BE2C (cell line): ENCODE results near the gene CEP70.

Experiments
- DNase-seq: peaks from one replicate; pipeline ENCODE4 v3.0.0-alpha.2; 2020
- H3K27me3 ChIP-seq: fragments of 250-450 bp; sonication (Bioruptor Pico); 2 replicates; pipeline ENCODE4 v1.5.1; 2020; ENCODE audit warnings: mild to moderate bottlenecking
- H3K36me3 ChIP-seq: fragments of 250-450 bp; sonication (Bioruptor Pico); 2 replicates; pipeline ENCODE4 v1.5.1; 2020; ENCODE audit warnings: mild to moderate bottlenecking
- H3K4me1 ChIP-seq: fragments of 250-450 bp; sonication (Bioruptor Pico); 2 replicates; pipeline ENCODE4 v1.5.1; 2020
- H3K4me3 ChIP-seq: 2 replicates; pipeline ENCODE4 v1.5.1; 2011; ENCODE audit warnings: low read depth, low read length
- H3K9me3 ChIP-seq: fragments of 250-450 bp; sonication (Bioruptor Pico); 2 replicates; pipeline ENCODE4 v1.5.1; 2020
- TF ChIP-seq, protein P1 (sequence below): IDR thresholded peaks from 2 replicates; pipeline ENCODE4 v1.5.1; 2012; ENCODE audit warnings: mild to moderate bottlenecking, low read depth, low read length

The CEP70 gene

GRCh38 chr3:138629526-138629925, 35.5 kb upstream of the CEP70 start:
- Histone ChIP-seq H3K4me3 (no peak overlapping the region), H3K9me3 (no peaks in the 10 kb centered on the region), H3K4me1 (no peaks in the 10 kb centered on the region), H3K27me3 (no peaks in the 10 kb centered on the region), H3K36me3 (peaks cover 2% of the 10 kb centered on the region)
- TF ChIP-seq, protein P1, sequence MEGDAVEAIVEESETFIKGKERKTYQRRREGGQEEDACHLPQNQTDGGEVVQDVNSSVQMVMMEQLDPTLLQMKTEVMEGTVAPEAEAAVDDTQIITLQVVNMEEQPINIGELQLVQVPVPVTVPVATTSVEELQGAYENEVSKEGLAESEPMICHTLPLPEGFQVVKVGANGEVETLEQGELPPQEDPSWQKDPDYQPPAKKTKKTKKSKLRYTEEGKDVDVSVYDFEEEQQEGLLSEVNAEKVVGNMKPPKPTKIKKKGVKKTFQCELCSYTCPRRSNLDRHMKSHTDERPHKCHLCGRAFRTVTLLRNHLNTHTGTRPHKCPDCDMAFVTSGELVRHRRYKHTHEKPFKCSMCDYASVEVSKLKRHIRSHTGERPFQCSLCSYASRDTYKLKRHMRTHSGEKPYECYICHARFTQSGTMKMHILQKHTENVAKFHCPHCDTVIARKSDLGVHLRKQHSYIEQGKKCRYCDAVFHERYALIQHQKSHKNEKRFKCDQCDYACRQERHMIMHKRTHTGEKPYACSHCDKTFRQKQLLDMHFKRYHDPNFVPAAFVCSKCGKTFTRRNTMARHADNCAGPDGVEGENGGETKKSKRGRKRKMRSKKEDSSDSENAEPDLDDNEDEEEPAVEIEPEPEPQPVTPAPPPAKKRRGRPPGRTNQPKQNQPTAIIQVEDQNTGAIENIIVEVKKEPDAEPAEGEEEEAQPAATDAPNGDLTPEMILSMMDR = no peak
- DNase-seq = no peak

GRCh38 chr3:138625707-138626365, 31.8 kb upstream of the CEP70 start:
- Histone ChIP-seq H3K27me3 (no peaks in the 10 kb centered on the region), H3K36me3 (peaks cover 4% of the 10 kb centered on the region), H3K9me3 (no peaks in the 10 kb centered on the region), H3K4me1 (no peaks in the 10 kb centered on the region), H3K4me3 (no peak overlapping the region)
- DNase-seq = no peak
- TF ChIP-seq, protein P1 = no peak

- TF ChIP-seq, protein P1 = no peak
- Histone ChIP-seq H3K27me3 (no peaks in the 10 kb centered on the region), H3K4me3 (no peak overlapping the region), H3K9me3 (no peaks in the 10 kb centered on the region), H3K36me3 (peaks cover 4% of the 10 kb centered on the region), H3K4me1 (peaks cover 5% of the 10 kb centered on the region)
- DNase-seq = no peak
Measured at GRCh38 chr3:138624518-138624917, 30.5 kb upstream of the CEP70 start.

DNA sequence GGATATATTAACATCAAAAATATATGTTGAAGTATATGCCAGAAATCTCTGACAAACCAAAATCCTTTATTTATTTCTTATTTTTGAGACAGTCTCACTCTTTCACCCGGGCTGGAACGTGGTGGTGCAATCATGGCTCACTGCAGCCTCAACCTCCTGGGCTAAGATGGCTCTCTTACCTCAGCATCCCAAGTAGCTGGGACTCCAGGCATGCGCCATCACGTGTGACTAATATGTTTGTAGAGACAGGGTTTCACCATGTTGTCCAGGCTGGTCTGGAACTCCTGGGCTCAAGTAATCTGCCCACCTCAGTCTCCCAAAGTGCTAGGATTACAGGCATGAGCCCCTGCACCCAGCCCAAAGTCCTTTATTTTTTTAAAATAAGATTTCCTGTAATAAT, 26.4 kb upstream of the CEP70 start:
- DNase-seq = no peak
- TF ChIP-seq, protein P1 = no peak

DNA sequence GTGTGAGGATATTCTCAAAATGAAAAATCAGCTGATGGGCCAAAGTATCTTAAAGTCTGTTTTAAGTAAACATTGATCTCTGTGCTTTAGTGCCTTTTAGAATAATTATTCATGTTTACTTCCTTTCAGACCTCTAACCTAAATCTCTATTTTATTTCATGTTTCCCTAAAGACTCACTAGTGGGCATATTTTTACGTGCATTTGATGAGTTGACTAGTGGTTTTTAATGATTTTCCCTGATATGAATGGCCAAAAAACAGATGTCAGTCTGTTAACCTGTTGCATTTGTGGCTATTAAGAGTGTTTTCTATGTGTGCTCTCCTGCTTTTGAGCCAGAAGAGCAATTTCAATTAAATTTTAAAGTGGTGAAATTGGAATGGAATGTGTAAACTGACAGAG, 21.4 kb upstream of the CEP70 start:
- no peak overlapping the region for H3K4me3 ChIP-seq
- H3K27me3 ChIP-seq = no peaks in the 10 kb centered on the region
- H3K36me3 ChIP-seq = no peaks in the 10 kb centered on the region
- TF ChIP-seq, protein P1 = no peak
- no peaks in the 10 kb centered on the region for H3K9me3 ChIP-seq
- DNase-seq = no peak
- H3K4me1 ChIP-seq = peaks cover 10% of the 10 kb centered on the region

More for the DNA sequence above, 26.4 kb upstream of the CEP70 start:
- H3K36me3 ChIP-seq = peaks cover 4% of the 10 kb centered on the region
- no peaks in the 10 kb centered on the region for H3K9me3 ChIP-seq
- H3K4me3 ChIP-seq = no peak overlapping the region
- no peaks in the 10 kb centered on the region for H3K27me3 ChIP-seq
- H3K4me1 ChIP-seq = peaks cover 10% of the 10 kb centered on the region

DNA sequence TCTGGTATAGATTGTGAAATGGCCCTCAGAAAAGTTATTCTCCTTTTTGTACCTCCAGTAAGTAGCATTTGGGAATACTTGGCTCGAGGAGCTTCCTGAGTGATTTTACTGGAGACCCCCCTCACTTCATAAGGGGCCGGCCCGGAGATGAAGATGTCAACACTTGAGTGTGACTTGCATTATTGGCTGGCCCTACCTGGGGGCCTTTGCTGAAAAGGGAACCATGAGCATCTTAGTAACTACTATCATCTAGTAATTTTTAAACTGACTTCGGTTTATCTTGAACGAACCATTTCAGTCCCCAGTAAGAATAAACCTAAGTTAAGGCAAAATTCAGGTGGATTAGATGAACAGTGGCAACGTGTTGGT, 15.8 kb upstream of the CEP70 start:
- DNase-seq = no peak
- TF ChIP-seq, protein P1 = no peak
- H3K4me3 ChIP-seq = peak overlapping the region; percentile 85

More for the DNA sequence above, 15.8 kb upstream of the CEP70 start:
- Histone ChIP-seq H3K9me3 (no peaks in the 10 kb centered on the region), H3K27me3 (no peaks in the 10 kb centered on the region), H3K4me1 (no peaks in the 10 kb centered on the region), H3K36me3 (no peaks in the 10 kb centered on the region)
